GM10266 (cell line): ENCODE data around the gene SLC39A3.

ENCODE experiments used
- DNase-seq: peaks from one replicate; pipeline ENCODE4 v3.0.0; 2012; ENCODE audit errors: extremely low spot score
- CTCF ChIP-seq: IDR thresholded peaks from 2 replicates; pipeline ENCODE4 v1.5.1; 2012; ENCODE audit warnings: mild to moderate bottlenecking, low read depth; ENCODE audit not compliant: control insufficient read depth, insufficient read depth; ENCODE audit errors: missing control alignments

SLC39A3 gene

GRCh38 chr19:2740314-2740656, 468 bp upstream of the SLC39A3 start:
- no peak for DNase-seq
- no peak for TF ChIP-seq CTCF

GRCh38 chr19:2736550-2737190, 3.1 kb downstream of the SLC39A3 start:
- DNase-seq: no peak
- no peak for TF ChIP-seq CTCF

- no peak for DNase-seq
- TF ChIP-seq CTCF: no peak
These were observed 4.4 kb downstream of the SLC39A3 start for GRCh38 chr19:2735374-2735773.

- no peak for DNase-seq
- no peak for TF ChIP-seq CTCF
These were observed 5.1 kb downstream of the SLC39A3 start for GRCh38 chr19:2734589-2735288.

GRCh38 chr19:2733930-2734588, 5.8 kb downstream of the SLC39A3 start:
- no peak for TF ChIP-seq CTCF
- no peak for DNase-seq

- no peak for TF ChIP-seq CTCF
- no peak for DNase-seq
These were observed 6.9 kb downstream of the SLC39A3 start for GRCh38 chr19:2732883-2733282.
